ENCODE measurements around the gene MIOX. TPM values are rescaled to one million over a fixed set of nuclear protein-coding genes. Genes with fewer than 3 reads are reported as not detected.
A peak's percentile ranks its signal among the peaks of the same experiment; 100 is the strongest.

Gene MIOX
- total and polyA plus RNA-seq, 10 of the 15 experiments (the other 5 are each of a cell fraction or from before 2014, with no cell fraction given) = 0.10 to 0.31 TPM; not detected in 8

DNA sequence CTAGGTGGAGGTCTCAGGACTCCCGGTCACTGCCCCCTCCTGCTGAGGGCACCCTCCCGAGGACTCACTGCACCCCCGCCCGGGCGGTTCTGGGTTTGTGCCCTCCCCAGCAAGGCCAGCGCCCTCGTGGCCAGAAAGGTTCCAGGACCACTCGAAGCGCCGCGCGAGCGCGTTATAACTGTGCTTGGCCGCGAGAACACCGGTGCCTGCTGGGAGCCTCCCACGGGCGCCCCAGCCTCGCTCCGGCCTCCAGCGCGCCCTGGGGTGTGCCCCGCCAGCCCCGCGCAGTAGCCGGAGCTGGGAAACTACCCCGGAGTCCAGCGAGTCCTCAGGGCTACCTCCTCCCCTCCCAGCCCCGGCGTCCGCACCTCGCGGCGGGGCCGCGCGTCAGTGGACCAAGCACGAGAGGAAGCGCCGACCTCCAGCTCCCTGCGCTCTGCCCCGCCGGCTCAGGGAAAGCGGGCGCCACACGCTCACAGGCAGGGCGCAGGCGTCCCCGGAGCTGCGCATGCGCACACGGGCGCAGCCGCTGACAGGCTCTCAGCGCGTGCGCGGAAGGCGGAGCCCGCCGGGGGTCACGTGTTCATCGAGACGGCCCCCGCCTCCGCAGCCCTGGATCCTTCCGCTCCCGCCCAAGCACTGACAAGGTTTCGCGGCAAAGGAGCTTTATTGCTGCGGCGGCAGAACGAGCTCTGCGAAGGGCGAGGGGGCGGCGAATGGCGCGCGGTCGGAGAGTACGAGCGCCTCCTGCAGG, 38.6 kb downstream of the MIOX start, which contains the start of gene SCO2 (continued):
- no peak; the same call in 1 of the 2 replicates for TF ChIP-seq CHD1 (IDR thresholded peaks at IDR 0.05; ENCODE audit: low read depth, low read length)
- no peak for TF ChIP-seq FOXM1 (IDR thresholded peaks at IDR 0.05; ENCODE audit: low read depth, low read length)
- no peak for TF ChIP-seq SMC3 (IDR thresholded peaks at IDR 0.05; ENCODE audit: borderline replicate concordance, low read length)
- TF ChIP-seq, protein P1, sequence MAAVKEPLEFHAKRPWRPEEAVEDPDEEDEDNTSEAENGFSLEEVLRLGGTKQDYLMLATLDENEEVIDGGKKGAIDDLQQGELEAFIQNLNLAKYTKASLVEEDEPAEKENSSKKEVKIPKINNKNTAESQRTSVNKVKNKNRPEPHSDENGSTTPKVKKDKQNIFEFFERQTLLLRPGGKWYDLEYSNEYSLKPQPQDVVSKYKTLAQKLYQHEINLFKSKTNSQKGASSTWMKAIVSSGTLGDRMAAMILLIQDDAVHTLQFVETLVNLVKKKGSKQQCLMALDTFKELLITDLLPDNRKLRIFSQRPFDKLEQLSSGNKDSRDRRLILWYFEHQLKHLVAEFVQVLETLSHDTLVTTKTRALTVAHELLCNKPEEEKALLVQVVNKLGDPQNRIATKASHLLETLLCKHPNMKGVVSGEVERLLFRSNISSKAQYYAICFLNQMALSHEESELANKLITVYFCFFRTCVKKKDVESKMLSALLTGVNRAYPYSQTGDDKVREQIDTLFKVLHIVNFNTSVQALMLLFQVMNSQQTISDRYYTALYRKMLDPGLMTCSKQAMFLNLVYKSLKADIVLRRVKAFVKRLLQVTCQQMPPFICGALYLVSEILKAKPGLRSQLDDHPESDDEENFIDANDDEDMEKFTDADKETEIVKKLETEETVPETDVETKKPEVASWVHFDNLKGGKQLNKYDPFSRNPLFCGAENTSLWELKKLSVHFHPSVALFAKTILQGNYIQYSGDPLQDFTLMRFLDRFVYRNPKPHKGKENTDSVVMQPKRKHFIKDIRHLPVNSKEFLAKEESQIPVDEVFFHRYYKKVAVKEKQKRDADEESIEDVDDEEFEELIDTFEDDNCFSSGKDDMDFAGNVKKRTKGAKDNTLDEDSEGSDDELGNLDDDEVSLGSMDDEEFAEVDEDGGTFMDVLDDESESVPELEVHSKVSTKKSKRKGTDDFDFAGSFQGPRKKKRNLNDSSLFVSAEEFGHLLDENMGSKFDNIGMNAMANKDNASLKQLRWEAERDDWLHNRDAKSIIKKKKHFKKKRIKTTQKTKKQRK (IDR thresholded peaks at IDR 0.05; ENCODE audit: low read depth, low read length) = no peak
- TF ChIP-seq FOXK2 (IDR thresholded peaks at IDR 0.05) = no peak
- TF ChIP-seq, protein P2, sequence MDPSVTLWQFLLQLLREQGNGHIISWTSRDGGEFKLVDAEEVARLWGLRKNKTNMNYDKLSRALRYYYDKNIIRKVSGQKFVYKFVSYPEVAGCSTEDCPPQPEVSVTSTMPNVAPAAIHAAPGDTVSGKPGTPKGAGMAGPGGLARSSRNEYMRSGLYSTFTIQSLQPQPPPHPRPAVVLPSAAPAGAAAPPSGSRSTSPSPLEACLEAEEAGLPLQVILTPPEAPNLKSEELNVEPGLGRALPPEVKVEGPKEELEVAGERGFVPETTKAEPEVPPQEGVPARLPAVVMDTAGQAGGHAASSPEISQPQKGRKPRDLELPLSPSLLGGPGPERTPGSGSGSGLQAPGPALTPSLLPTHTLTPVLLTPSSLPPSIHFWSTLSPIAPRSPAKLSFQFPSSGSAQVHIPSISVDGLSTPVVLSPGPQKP (IDR thresholded peaks at IDR 0.05; ENCODE audit: low read depth, low read length) = no peak
- no peak for TF ChIP-seq NFYA (IDR thresholded peaks at IDR 0.05; ENCODE audit: borderline replicate concordance, low read depth, low read length)
- TF ChIP-seq BCL3 (IDR thresholded peaks at IDR 0.05; ENCODE audit: borderline replicate concordance, insufficient read depth, low read depth, low read length, poor library complexity, severe bottlenecking) = no peak
- TF ChIP-seq KDM1A (IDR thresholded peaks at IDR 0.05; ENCODE audit: borderline replicate concordance) = no peak
- no peak for TF ChIP-seq ZNF217 (IDR thresholded peaks at IDR 0.05)
- 0 out of 2 replicates have a peak, but pooled peaks have one; percentile 8 for TF ChIP-seq PAX5 (IDR thresholded peaks at IDR 0.05; ENCODE audit: borderline replicate concordance, low read depth, low read length)
- peak; percentile 71 for TF ChIP-seq MXI1 (IDR thresholded peaks at IDR 0.05; ENCODE audit: low read depth, low read length)
- TF ChIP-seq, protein P3, sequence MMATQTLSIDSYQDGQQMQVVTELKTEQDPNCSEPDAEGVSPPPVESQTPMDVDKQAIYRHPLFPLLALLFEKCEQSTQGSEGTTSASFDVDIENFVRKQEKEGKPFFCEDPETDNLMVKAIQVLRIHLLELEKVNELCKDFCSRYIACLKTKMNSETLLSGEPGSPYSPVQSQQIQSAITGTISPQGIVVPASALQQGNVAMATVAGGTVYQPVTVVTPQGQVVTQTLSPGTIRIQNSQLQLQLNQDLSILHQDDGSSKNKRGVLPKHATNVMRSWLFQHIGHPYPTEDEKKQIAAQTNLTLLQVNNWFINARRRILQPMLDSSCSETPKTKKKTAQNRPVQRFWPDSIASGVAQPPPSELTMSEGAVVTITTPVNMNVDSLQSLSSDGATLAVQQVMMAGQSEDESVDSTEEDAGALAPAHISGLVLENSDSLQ (IDR thresholded peaks at IDR 0.05) = peak; percentile 49; the same call in 1 of the 2 replicates
- no peak for TF ChIP-seq RUNX3 (IDR thresholded peaks at IDR 0.05; ENCODE audit: low read length)
- no peak for TF ChIP-seq FOS (IDR thresholded peaks at IDR 0.05; ENCODE audit: borderline replicate concordance, extremely low read depth, insufficient read length)
- TF ChIP-seq STAT1 (conservative IDR thresholded peaks at IDR 0.05) = no peak; the same call in 1 of the 2 replicates
- no peak for TF ChIP-seq YBX1 (IDR thresholded peaks at IDR 0.05)
- TF ChIP-seq, protein P4, sequence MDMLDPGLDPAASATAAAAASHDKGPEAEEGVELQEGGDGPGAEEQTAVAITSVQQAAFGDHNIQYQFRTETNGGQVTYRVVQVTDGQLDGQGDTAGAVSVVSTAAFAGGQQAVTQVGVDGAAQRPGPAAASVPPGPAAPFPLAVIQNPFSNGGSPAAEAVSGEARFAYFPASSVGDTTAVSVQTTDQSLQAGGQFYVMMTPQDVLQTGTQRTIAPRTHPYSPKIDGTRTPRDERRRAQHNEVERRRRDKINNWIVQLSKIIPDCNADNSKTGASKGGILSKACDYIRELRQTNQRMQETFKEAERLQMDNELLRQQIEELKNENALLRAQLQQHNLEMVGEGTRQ (IDR thresholded peaks at IDR 0.05; ENCODE audit: borderline replicate concordance, low read depth, low read length) = peak; percentile 87
- TF ChIP-seq BHLHE40 (IDR thresholded peaks at IDR 0.05; ENCODE audit: borderline replicate concordance in 1 of 2, low read depth in 2 of 2, low read length in 1 of 2) = peak; percentile 84 to 95
- TF ChIP-seq SUZ12 (IDR thresholded peaks at IDR 0.05; ENCODE audit: unreplicated experiment) = no peak
- TF ChIP-seq LARP7 (IDR thresholded peaks at IDR 0.05) = peak; percentile 59
- no peak for TF ChIP-seq ASH2L (IDR thresholded peaks at IDR 0.05; ENCODE audit: borderline replicate concordance, low read depth)
